Measurements from ENCODE around the gene FTCD.
"Not testable (repeated sequence)": the region's sequence is repeated elsewhere in the genome, so short reads cannot be mapped to it uniquely, and the experiment has no call there.

Gene FTCD

DNA sequence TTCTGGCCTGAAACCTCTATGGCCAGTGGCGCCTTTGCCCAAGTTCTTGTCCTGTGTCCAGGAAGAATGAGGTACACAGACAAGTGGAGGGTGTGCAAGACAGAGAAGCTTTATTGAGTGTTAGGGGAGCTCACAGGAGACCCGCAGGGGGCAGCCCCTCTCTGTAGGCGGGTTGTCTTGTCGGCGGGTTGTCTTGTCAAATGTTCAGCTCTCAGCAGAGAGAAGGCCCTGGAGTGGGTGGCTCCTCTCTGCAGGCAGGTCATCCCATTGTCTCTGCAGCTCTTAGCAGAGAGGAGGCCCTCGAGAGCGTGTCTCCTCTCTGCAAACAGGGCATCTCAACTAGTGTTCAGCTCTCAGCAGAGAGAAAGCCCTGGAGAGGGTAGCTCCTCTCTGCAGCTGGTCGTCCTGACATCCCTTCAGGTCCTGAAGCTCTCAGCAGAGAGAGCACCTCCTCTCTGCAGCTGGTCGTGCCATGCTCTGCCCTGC is 46.5 kb downstream of the FTCD start:
- TF ChIP-seq, protein P1, sequence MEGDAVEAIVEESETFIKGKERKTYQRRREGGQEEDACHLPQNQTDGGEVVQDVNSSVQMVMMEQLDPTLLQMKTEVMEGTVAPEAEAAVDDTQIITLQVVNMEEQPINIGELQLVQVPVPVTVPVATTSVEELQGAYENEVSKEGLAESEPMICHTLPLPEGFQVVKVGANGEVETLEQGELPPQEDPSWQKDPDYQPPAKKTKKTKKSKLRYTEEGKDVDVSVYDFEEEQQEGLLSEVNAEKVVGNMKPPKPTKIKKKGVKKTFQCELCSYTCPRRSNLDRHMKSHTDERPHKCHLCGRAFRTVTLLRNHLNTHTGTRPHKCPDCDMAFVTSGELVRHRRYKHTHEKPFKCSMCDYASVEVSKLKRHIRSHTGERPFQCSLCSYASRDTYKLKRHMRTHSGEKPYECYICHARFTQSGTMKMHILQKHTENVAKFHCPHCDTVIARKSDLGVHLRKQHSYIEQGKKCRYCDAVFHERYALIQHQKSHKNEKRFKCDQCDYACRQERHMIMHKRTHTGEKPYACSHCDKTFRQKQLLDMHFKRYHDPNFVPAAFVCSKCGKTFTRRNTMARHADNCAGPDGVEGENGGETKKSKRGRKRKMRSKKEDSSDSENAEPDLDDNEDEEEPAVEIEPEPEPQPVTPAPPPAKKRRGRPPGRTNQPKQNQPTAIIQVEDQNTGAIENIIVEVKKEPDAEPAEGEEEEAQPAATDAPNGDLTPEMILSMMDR (conservative IDR thresholded peaks at IDR 0.05) = no peak
- no peak overlapping the region for H3K27ac ChIP-seq

DNA sequence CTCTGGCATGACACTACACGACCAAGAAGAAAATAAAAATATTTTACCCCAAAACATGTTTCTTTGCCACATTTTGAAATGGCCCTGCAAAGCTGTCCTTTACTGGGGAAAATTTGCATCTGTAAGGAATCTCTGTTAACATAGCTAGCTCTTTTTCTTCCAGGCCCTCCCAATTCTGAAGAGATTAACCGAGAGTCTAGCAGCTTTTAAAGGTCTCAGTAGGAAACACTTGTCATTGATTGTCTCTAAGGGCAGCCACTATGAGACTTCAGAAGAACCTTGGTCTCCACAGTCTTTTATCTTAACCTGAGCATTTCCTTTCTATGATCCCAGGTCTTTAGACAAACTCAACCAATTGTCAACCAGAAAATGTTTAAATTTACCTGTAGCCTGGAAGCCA is 48.0 kb downstream of the FTCD start:
- not testable (repeated sequence) for H3K27ac ChIP-seq

DNA sequence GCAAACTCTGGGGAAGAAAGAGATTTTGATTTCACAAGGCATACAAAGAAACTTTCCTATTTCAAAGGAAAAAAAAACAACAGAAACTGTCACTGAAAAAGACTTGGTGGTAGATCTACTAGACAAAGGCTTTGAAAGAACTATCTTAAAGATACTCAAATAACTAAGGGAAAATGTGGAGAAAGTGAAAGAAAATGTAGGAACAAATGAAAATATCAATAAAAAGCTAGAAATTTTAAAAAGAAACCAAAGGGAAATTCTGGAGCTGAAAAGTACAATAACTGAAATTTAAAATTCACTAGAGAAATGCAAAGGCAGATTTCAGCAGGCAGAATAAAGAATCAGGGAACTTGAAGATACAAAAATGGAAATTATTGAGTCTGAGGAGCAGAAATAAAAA is 51.3 kb downstream of the FTCD start:
- TF ChIP-seq, protein P1 (conservative IDR thresholded peaks at IDR 0.05) = no peak
- H3K27ac ChIP-seq = no peak overlapping the region

DNA sequence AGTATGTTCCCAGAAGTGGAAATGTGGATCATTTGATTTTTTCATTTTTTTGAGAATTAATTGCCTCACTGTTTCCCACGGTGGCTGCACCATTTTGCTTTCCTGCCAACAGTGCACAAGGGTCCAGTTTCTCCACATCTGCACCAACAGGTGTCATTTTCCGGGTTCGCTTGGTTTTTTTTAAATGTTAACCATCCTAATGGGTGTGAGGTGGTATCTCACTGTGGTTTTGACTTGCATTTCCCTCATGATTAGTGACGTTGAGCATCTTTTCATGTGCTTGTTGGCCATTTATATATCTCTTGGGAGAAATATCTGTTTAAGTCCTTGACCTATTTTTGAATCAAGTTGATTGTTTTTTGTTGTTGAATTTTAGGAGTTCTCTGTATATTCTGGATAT is 54.5 kb downstream of the FTCD start:
- no peak overlapping the region for H3K27ac ChIP-seq
- TF ChIP-seq, protein P1 (conservative IDR thresholded peaks at IDR 0.05) = no peak

DNA sequence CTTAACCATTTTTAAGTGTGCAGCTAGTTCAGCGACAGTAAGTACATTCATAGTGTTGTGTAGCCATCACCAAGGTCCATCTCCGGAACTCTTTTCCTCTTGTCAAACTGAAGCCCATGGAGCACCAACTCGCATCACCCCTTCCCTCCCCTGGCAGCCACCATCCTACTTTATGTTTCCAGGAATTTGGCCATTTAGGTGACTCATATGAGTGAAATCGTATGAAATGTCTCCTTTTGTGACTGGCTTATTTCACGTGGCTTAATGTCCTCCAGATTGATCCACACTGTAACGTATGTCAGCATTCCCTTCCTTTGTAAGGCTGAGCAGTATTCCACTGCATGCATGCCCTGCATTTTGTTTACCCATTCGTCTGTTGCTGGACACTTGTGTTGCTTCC is 55.0 kb downstream of the FTCD start:
- H3K27ac ChIP-seq = no peak overlapping the region
- TF ChIP-seq, protein P1 (conservative IDR thresholded peaks at IDR 0.05) = no peak

DNA sequence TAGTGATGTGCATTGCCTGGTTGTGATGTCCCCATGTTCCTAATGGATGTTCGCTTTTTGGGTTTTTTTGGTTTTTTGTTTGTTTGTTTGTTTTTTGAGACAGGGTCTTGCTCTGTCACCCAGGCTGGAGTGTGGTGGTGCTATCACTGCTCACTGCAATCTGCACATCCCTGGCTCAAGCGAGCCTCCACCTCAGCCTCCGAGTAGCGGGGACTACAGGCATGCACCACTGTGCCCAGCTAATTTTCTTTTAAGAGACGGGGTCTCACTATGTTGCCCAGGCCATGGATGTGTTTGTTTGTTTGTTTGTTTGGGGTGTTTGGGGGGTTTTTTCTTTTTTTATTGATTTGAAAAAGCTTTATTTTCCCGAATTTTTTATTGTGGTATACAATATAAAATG is 55.4 kb downstream of the FTCD start:
- no peak overlapping the region for H3K27ac ChIP-seq

DNA sequence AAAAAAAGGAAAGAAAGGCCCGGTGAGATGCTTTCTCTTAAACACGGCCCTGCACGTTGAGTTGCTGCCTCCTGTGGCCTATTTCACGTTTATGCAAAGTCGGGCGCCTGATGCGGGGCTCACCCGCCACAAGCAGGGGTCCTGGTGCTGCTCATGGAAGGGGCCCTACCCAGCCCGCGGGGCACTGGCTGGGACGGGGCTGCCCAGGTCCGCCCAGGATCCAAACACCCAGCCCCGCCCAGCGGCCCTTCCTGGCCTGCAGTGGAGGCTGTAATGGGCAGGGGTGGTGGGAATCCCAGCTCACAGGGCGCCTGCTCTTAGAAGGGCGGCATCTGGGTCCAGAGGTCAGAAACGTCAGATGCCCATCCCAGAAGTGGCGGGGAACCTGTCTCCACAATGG is 55.9 kb downstream of the FTCD start:
- no peak overlapping the region for H3K27ac ChIP-seq
- TF ChIP-seq, protein P1 (conservative IDR thresholded peaks at IDR 0.05) = no peak

More for the DNA sequence above, 55.4 kb downstream of the FTCD start:
- TF ChIP-seq, protein P1 (conservative IDR thresholded peaks at IDR 0.05) = no peak

DNA sequence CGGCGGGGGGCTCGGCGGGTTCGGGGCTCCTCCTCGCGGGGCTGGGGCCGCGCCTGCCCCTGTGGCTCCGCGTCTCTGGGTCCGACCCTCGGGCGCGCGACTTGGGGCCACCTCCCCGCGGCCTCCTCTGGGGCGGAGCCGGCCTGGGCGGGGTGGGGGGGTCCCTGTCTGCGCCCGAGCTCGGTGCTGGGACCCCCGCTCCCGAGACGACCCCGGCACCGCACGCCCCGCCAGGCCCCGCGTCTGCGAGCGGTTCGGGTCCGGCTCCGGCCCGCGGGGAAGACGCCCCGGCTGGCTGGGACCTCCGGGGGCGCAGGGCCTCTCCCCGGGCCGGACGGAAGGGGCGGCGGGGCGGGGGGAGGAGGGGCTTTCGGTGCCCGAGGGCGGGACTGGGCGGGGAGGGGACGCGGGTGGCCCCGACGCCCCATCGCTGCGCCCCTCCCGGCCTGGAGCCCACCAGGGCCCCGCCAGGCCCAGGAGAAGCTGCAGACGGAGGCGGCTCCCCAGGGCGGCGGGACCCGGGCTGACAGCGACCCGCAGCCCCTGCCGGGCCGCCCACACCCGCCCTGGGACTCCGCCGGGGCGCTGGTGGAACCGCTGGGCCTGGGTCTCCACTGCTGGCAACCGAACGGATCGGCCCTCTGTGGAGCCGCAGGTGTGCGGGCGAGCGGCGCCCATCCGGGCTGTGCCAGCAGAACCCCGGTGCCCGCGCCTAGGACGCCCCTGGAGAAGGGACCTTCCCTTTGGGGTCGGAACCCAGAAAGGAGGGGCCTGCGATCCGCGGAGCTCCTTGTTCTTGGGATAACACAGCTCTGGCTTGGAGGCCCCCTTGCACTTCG is 56.9 kb downstream of the FTCD start:
- peak overlapping the region; percentile 50; the same call in 1 of the 2 replicates for H3K27ac ChIP-seq
- TF ChIP-seq, protein P1 (conservative IDR thresholded peaks at IDR 0.05) = no peak
